B cell (primary cell): ENCODE results near the gene BORA.

Source experiments
- CTCF ChIP-seq: fragments of 200-600 bp; IDR thresholded peaks from one replicate; pipeline ENCODE4 v1.8.0; 2022; ENCODE audit warnings: antibody characterized with exemption, mild to moderate bottlenecking
- EZH2 ChIP-seq: IDR thresholded peaks from 2 replicates; pipeline ENCODE4 v1.6.1; 2012; ENCODE audit warnings: borderline replicate concordance, low read depth, mild to moderate bottlenecking, moderate library complexity, low read length; ENCODE audit not compliant: insufficient read depth, poor library complexity, severe bottlenecking

- TF ChIP-seq CTCF, result no peak
- TF ChIP-seq EZH2, result no peak
Observed at GRCh38 chr13:72792640-72793039, 64.9 kb downstream of the BORA start.
